Smooth muscle cell (in vitro differentiated cells): ENCODE results near the gene H1-8. TPM values are rescaled to one million over a fixed set of nuclear protein-coding genes. Genes with fewer than 3 reads are reported as not detected.

Experiments
- DNase-seq: peaks from one replicate; lab custom pipeline; 2025; ENCODE audit not compliant: unreplicated experiment; lab: John Stamatoyannopoulos, UW
- H2AFZ ChIP-seq: fragments of 200-600 bp; sonication (generic); 2 replicates; pipeline ENCODE4 v1.6.0; 2016; ENCODE audit warnings: antibody characterized with exemption, low read depth, mild to moderate bottlenecking
- H3F3A ChIP-seq: fragments of 200-600 bp; sonication (generic); 2 replicates; pipeline ENCODE4 v1.6.0; 2017; ENCODE audit warnings: antibody characterized with exemption, low read depth
- H3K27ac ChIP-seq: fragments of 200-600 bp; sonication (generic); 2 replicates; pipeline ENCODE4 v1.5.1; 2016; ENCODE audit warnings: low read depth, mild to moderate bottlenecking
- H3K27me3 ChIP-seq: fragments of 200-600 bp; sonication (generic); 2 replicates; pipeline ENCODE4 v1.6.1; 2016; ENCODE audit warnings: low read depth, mild to moderate bottlenecking
- H3K36me3 ChIP-seq: fragments of 200-600 bp; sonication (generic); 2 replicates; pipeline ENCODE4 v1.5.1; 2016; ENCODE audit warnings: low read depth
- H3K4me1 ChIP-seq: fragments of 200-600 bp; sonication (generic); 2 replicates; pipeline ENCODE4 v1.5.1; 2016; ENCODE audit warnings: low read depth
- H3K4me2 ChIP-seq: fragments of 200-600 bp; sonication (generic); 2 replicates; pipeline ENCODE4 v1.6.0; 2016; ENCODE audit warnings: mild to moderate bottlenecking
- H3K4me3 ChIP-seq: fragments of 200-600 bp; sonication (generic); 2 replicates; pipeline ENCODE4 v1.5.1; 2016; ENCODE audit warnings: mild to moderate bottlenecking
- H3K79me2 ChIP-seq: fragments of 200-600 bp; sonication (generic); 2 replicates; pipeline ENCODE4 v1.6.0; 2016; ENCODE audit warnings: low read depth, mild to moderate bottlenecking
- H3K9ac ChIP-seq: fragments of 200-600 bp; sonication (generic); 2 replicates; pipeline ENCODE4 v1.6.0; 2016; ENCODE audit warnings: low read depth
- H3K9me3 ChIP-seq: fragments of 200-600 bp; sonication (generic); replicated peaks from 2 replicates; pipeline ENCODE4 v1.5.1; 2016; ENCODE audit warnings: low read depth
- H4K20me1 ChIP-seq: fragments of 200-600 bp; sonication (generic); 2 replicates; pipeline ENCODE4 v1.6.0; 2016; ENCODE audit warnings: low read depth
- CTCF ChIP-seq: fragments of 200-600 bp; sonication (generic); IDR thresholded peaks from 2 replicates; pipeline ENCODE4 v1.5.1; 2017; ENCODE audit warnings: borderline replicate concordance, mild to moderate bottlenecking, antibody characterized with exemption; ENCODE audit not compliant: insufficient read depth, poor library complexity, severe bottlenecking
- WGBS: methylation state at CpG from one replicate; pipeline ENCODE4 v1.1.7; 2016; ENCODE audit warnings: low lambda C conversion rate; 5-methylcytosine and 5-hydroxymethylcytosine counted together
- polyA plus RNA-seq: library from polyadenylated mRNA; unstranded; fragments of >200 nt; fragmentation: Nextera tagmentation; extraction: Ambion mirVana; gene quantifications from 2 replicates; pipeline ENCODE4 v1.2.1, GENCODE V29; 2016
- total RNA-seq: library from RNA; depleted of rRNA; stranded (reverse); fragments of >200 nt; gene quantifications from 2 replicates; pipeline ENCODE4 v1.2.3, GENCODE V29; 2014

H1-8 gene
- total and polyA plus RNA-seq, 2 experiments from 2014 or later = not detected

GRCh38 chr3:129519896-129520715 lies 22.9 kb upstream of the H1-8 start:
- H3K4me3 ChIP-seq = no peak overlapping the region
- H2AFZ ChIP-seq = no peak overlapping the region
- H3K4me1 ChIP-seq = no peaks in the 10 kb centered on the region
- H3K36me3 ChIP-seq = no peaks in the 10 kb centered on the region
- no peaks in the 10 kb centered on the region for H3K79me2 ChIP-seq
- no peak for TF ChIP-seq CTCF
- H3K9me3 ChIP-seq = no peaks in the 10 kb centered on the region
- H3K27me3 ChIP-seq = no peaks in the 10 kb centered on the region
- DNase-seq = no peak
- H3K27ac ChIP-seq = no peak overlapping the region
- no peaks in the 10 kb centered on the region for H3F3A ChIP-seq
- no peak overlapping the region for H3K9ac ChIP-seq
- 88% methylated on average over 15 of the region's 15 CpGs for WGBS
- no peak overlapping the region for H3K4me2 ChIP-seq
- H4K20me1 ChIP-seq = no peaks in the 10 kb centered on the region

DNA sequence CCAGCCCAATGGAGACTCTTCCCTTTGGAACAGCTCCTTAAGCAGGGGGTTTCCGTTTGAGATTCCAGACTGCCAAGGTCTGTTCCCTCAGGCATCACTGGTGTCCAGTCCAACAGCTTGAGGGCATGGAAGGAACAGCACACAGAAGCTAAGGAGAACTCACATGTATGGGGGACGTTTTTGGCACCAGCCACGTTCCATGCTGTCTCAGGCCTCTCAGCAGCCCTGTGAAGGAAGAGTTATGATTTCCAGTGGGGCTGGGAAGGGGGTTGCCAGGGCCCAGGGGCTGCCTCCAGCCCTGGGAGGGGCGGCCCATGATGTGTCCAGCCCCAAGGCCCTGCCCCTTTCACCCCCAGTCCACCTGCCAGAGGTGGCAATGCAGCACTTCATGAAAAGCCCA lies 22.0 kb upstream of the H1-8 start:
- Histone ChIP-seq H3K36me3 (no peaks in the 10 kb centered on the region), H3K27ac (no peak overlapping the region), H3F3A (no peaks in the 10 kb centered on the region), H3K27me3 (no peaks in the 10 kb centered on the region), H3K4me3 (no peak overlapping the region), H3K9ac (no peak overlapping the region), H3K4me1 (no peaks in the 10 kb centered on the region), H2AFZ (no peak overlapping the region), H3K79me2 (no peaks in the 10 kb centered on the region), H4K20me1 (no peaks in the 10 kb centered on the region), H3K9me3 (no peaks in the 10 kb centered on the region), H3K4me2 (no peak overlapping the region)
- 78% methylated on average over 3 of the region's 4 CpGs for whole genome bisulfite sequencing
- DNase-seq = no peak
- no peak for TF ChIP-seq CTCF

DNA sequence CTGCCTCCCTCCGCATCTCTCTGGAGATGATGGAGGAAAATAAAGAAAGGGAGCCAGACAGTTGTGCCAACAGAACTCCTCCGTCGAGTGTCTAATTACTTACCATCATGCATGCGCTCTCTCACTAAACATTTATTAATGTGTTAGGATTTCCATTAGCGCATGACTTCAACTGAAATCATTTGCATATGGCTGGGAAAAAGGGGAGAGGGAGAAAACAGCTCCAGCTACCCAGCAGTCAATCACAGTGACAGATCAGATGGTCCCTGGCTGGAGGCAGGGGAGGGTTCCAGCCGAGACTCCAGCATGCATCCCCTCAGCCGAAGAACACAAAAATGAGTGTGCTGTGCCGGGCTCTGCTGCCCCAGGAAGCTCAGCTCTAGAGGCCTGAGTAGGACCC lies 21.4 kb upstream of the H1-8 start:
- H3K4me1 ChIP-seq = no peaks in the 10 kb centered on the region
- H3K4me2 ChIP-seq = no peak overlapping the region
- no peak overlapping the region for H3K4me3 ChIP-seq
- TF ChIP-seq CTCF = no peak
- no peak overlapping the region for H3K9ac ChIP-seq
- no peaks in the 10 kb centered on the region for H3K9me3 ChIP-seq
- no peaks in the 10 kb centered on the region for H4K20me1 ChIP-seq
- WGBS = 83% methylated on average over 8 of the region's 8 CpGs
- H3K27me3 ChIP-seq = no peaks in the 10 kb centered on the region
- H3K27ac ChIP-seq = no peak overlapping the region
- H2AFZ ChIP-seq = no peak overlapping the region
- no peak for DNase-seq
- no peaks in the 10 kb centered on the region for H3F3A ChIP-seq
- no peaks in the 10 kb centered on the region for H3K36me3 ChIP-seq
- no peaks in the 10 kb centered on the region for H3K79me2 ChIP-seq

GRCh38 chr3:129522953-129523352 lies 20.0 kb upstream of the H1-8 start:
- no peaks in the 10 kb centered on the region for H4K20me1 ChIP-seq
- TF ChIP-seq CTCF = no peak
- H3K79me2 ChIP-seq = no peaks in the 10 kb centered on the region
- no peak overlapping the region for H3K9ac ChIP-seq
- no peaks in the 10 kb centered on the region for H3K4me1 ChIP-seq
- no peaks in the 10 kb centered on the region for H3K9me3 ChIP-seq
- no peak overlapping the region for H3K4me2 ChIP-seq
- no peaks in the 10 kb centered on the region for H3F3A ChIP-seq
- 86% methylated on average over 5 of the region's 5 CpGs for WGBS
- H3K4me3 ChIP-seq = no peak overlapping the region
- no peak overlapping the region for H3K27ac ChIP-seq
- no peaks in the 10 kb centered on the region for H3K27me3 ChIP-seq
- no peak overlapping the region for H2AFZ ChIP-seq
- H3K36me3 ChIP-seq = no peaks in the 10 kb centered on the region
- DNase-seq = no peak
